ENCODE results near the gene APBB3. TPM values are rescaled to one million over a fixed set of nuclear protein-coding genes. Genes with fewer than 3 reads are reported as not detected.

Gene APBB3
- polyA plus RNA-seq, 3 donors: 4.9 to 211 (median 7.4) TPM

GRCh38 chr5:140598836-140599235 lies 34.4 kb upstream of the APBB3 start:
- intact Hi-C loops (cut with micrococcal nuclease): loop anchor here (5.0 kb wide), 1 partner anchor 33 kb away; the partner anchor contains the start of gene CD14 (in 2 of the 2)
- no peaks in the 10 kb centered on the region for H3K36me3 ChIP-seq (replicated peaks in 1 of 2; ENCODE audit: control insufficient read depth in 1 of 2, insufficient read depth in 2 of 2, low read length in 2 of 2)
- H3K27ac ChIP-seq (ENCODE audit: low read depth in 1 of 2, low read length in 2 of 2): no peak overlapping the region
- H3K36me3 Mint-ChIP-seq: peaks cover 2% of the 10 kb centered on the region in 2 donors
- peaks cover 16% of the 10 kb centered on the region for H3K79me2 ChIP-seq (ENCODE audit: insufficient read depth, low read length)
- H3K4me1 Mint-ChIP-seq: peaks cover 75% of the 10 kb centered on the region
- H3K9ac ChIP-seq (ENCODE audit: insufficient read depth, low read length, poor library complexity, severe bottlenecking): no peak overlapping the region
- H3K4me3 ChIP-seq (replicated peaks in 1 of 3; ENCODE audit: low read depth in 2 of 3, low read length in 3 of 3): no peak overlapping the region
- H3K4me2 ChIP-seq (replicated peaks; ENCODE audit: extremely low read depth, low read length, poor library complexity, severe bottlenecking): no peak overlapping the region
- H3K9me3 ChIP-seq (replicated peaks in 1 of 2; ENCODE audit: control insufficient read depth in 1 of 2, insufficient read depth in 1 of 2, low read length in 2 of 2): no peaks in the 10 kb centered on the region
- DNase-seq: no peak
- H3K27me3 ChIP-seq (ENCODE audit: control insufficient read depth in 2 of 2, insufficient read depth in 2 of 2, low read length in 2 of 2): no peaks in the 10 kb centered on the region
- peak overlapping the region in 3 of 7 donors; percentile 35 to 68 (median 36) for H3K27ac Mint-ChIP-seq
- H3K4me1 ChIP-seq (ENCODE audit: control insufficient read depth in 1 of 2, insufficient read depth in 2 of 2, low read length in 2 of 2): peaks cover 80 to 95% of the 10 kb centered on the region in 2 donors
- no peak overlapping the region for H2AFZ ChIP-seq (ENCODE audit: insufficient read depth, low read depth, low read length, poor library complexity, severe bottlenecking)
- no peak overlapping the region for H3K4me3 Mint-ChIP-seq
- no CpG with 5 or more reads among the region's 2 CpGs for WGBS (ENCODE audit: insufficient coverage)
- no peak for TF ChIP-seq CTCF (IDR thresholded peaks at IDR 0.05)
- no peaks in the 10 kb centered on the region for H4K20me1 ChIP-seq (ENCODE audit: insufficient read depth, low read length)
- peaks cover 0 to 3% (median 0%) of the 10 kb centered on the region in 7 donors for H3K9me3 Mint-ChIP-seq
- peaks cover 0 to 5% (median 0%) of the 10 kb centered on the region in 3 donors for H3K27me3 Mint-ChIP-seq (ENCODE audit: low read depth in 3 of 3)

- Histone ChIP-seq H3K4me2 (replicated peaks; ENCODE audit: extremely low read depth, low read length, poor library complexity, severe bottlenecking) (peak overlapping the region; percentile 53), H3K9me3 (replicated peaks in 1 of 2; ENCODE audit: control insufficient read depth in 1 of 2, insufficient read depth in 1 of 2, low read length in 2 of 2) (no peaks in the 10 kb centered on the region), H3K36me3 (replicated peaks in 1 of 2; ENCODE audit: control insufficient read depth in 1 of 2, insufficient read depth in 2 of 2, low read length in 2 of 2) (no peaks in the 10 kb centered on the region), H3K27ac (ENCODE audit: low read depth in 1 of 2, low read length in 2 of 2) (peak overlapping the region; percentile 96 to 97), H3K9ac (ENCODE audit: insufficient read depth, low read length, poor library complexity, severe bottlenecking) (peak overlapping the region; percentile 69), H3K4me1 (ENCODE audit: control insufficient read depth in 1 of 2, insufficient read depth in 2 of 2, low read length in 2 of 2) (peaks cover 74 to 89% of the 10 kb centered on the region in 2 donors), H2AFZ (ENCODE audit: insufficient read depth, low read depth, low read length, poor library complexity, severe bottlenecking) (no peak overlapping the region), H4K20me1 (ENCODE audit: insufficient read depth, low read length) (no peaks in the 10 kb centered on the region), H3K4me3 (replicated peaks in 1 of 3; ENCODE audit: low read depth in 2 of 3, low read length in 3 of 3) (peak overlapping the region; percentile 10 to 52 (median 13)), H3K79me2 (ENCODE audit: insufficient read depth, low read length) (peaks cover 27% of the 10 kb centered on the region), H3K27me3 (ENCODE audit: control insufficient read depth in 2 of 2, insufficient read depth in 2 of 2, low read length in 2 of 2) (no peaks in the 10 kb centered on the region)
- TF ChIP-seq CTCF (IDR thresholded peaks at IDR 0.05): no peak
- peaks cover 72% of the 10 kb centered on the region for H3K4me1 Mint-ChIP-seq
- H3K36me3 Mint-ChIP-seq: peaks cover 0 to 3% of the 10 kb centered on the region in 2 donors
- H3K9me3 Mint-ChIP-seq: no peaks in the 10 kb centered on the region
- intact Hi-C loops (cut with micrococcal nuclease): loop anchor here (5.0 kb wide), 1 partner anchor 36 kb away; the partner anchor contains the start of gene CD14 (in 2 of the 2)
- no peaks in the 10 kb centered on the region for H3K27me3 Mint-ChIP-seq (ENCODE audit: low read depth in 3 of 3)
- DNase-seq: peak in 1 of 3 donors; percentile 23
- H3K27ac Mint-ChIP-seq: peak overlapping the region; percentile 95 to 99 (median 97)
- peak overlapping the region; percentile 49 to 72 for H3K4me3 Mint-ChIP-seq
- WGBS (ENCODE audit: insufficient coverage): 60% methylated on average over 1 of the region's 1 CpG
Observed at GRCh38 chr5:140596321-140596741, 31.9 kb upstream of the APBB3 start.
